A549 treated with Hydrocortisone at 1 μM for 4 hours (cell line): ENCODE measurements around the gene CISD3. TPM values are rescaled to one million over a fixed set of nuclear protein-coding genes. Genes with fewer than 3 reads are reported as not detected.

Experiments
- total RNA-seq: library from RNA; stranded (reverse); fragments of 200-300 nt; extraction: Qiagen RNA extraction; gene quantifications from 5 replicates; pipeline ENCODE4 v1.2.3, GENCODE V29; 2022

The CISD3 gene, protein sequence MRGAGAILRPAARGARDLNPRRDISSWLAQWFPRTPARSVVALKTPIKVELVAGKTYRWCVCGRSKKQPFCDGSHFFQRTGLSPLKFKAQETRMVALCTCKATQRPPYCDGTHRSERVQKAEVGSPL
- total RNA-seq, result 45.3 to 98.5 TPM (median 90.3 TPM) in 5 replicates

DNA sequence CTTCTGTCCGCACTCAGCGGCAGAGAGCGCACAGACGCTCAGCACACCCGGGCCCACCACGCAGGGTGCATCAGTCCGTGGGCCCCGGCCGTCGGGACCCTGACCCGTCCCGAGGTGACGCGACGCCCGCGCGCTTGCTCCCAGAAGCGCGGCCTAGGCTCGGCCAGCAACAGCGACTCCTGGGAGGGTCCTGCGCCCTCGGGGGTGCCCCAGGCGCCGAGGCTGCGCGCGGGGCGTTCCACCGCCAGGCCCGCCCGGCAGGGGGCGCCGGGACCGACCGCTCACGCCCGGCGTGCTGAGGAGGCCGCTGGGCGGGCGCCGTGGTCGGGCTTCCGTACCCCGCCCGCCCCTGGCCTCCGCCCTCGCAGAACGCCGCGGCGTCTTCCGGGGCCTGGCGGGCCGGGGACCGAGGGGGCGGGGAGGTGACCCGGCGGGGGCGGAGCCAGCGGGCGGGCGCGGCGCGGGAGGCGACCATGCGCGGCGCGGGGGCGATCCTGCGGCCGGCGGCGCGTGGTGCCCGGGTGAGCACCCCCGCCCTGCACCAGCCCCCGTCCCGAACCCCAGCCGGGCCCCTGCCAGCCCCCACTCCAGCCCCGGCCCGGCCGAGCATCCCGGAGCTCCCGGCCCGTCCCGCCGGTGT is at the start of gene CISD3:
CISD3 (plus strand) TSS at position 456 of the 640 bp plus-strand sequence; CDS start at position 474, 18 bp downstream.

DNA sequence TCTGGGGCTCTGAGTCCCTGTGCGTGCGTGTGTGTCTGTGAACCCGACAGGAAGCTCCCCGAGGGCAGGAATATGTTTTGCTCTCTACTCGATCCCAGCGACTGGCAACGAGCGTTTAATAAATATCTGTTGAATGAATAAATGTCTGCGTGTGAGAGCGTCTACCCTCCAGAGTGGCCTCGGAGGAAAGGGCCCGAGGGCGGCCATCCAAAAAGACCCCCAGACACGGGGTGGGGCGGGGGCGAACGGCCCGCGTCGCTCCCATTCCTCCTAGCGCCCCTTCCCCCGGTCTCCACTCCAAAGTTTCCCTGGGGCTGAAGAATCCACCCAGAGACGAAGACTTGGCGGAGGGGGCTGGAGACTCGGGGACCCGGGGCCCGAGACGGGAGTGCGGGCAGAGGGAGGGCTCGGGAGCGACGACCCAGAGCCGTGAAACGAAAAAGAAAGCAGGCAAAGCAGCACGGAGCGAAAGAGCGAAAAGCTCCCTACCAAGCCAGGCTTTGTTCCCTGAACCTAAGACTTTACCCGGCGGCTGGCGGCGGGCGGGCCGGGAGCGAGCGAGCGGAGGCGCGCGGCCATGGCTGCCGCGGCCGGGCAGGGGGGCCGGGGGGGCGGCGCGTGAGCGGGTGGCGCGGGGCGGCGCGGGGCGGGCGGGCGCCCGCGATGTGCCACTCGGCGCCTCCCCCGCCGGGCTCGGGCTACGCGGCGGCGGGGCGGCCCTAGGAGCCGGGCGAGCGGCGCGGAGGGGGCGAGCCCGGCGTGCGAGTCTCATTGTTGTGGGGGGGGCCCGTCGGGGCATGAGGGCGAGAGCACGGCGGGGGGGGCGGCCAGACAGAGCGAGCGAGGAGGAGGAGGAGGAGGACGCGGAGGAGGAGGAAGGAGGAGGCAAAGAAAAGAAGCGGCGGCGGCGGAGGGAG is 25.3 kb upstream of the CISD3 start, which contains the start of gene MLLT6:
MLLT6 (plus strand) TSS at position 668 of the 917 bp plus-strand sequence. CDS start 360 bp downstream, outside the sequence.

DNA sequence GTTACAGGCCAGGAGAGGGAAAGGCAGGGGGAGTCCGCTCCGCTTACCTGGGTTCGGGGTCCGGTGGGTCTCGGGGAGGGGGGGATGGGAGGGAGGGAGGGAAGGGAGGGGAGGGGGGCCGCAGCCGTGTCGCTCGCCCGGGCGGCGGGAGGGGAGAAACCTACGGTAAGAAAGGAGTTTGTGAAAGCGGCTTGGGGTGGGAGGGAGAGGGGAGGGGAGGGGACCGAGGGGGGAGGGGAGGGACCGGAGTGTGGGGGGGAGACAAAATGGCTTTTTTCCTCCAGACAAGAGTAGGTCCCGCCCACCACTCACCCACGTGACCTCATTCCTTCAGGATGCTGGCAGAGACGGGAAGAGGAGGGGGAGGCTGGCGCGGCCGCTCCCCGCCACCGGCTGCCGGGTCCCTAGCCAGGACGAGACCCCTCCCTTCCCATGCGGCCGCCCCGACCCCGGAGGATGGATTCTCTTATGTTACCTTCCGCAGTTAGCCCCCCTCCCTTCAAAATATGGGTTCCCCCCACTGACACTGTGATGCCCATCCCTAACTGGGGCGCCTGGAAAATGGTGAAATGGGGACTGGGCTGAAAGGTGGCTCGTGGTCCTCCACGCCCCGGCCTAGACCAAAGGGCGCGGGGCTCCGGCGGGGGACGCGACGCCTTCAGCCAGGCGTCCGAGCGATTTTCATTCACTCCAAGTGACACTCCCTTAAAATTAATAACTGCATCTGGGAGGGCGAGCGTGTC is 18.2 kb downstream of the CISD3 start, which contains the start of gene PCGF2:
PCGF2 (minus strand) TSS at position 188 of the 743 bp plus-strand sequence. CDS start 7,934 bp downstream, outside the sequence.

DNA sequence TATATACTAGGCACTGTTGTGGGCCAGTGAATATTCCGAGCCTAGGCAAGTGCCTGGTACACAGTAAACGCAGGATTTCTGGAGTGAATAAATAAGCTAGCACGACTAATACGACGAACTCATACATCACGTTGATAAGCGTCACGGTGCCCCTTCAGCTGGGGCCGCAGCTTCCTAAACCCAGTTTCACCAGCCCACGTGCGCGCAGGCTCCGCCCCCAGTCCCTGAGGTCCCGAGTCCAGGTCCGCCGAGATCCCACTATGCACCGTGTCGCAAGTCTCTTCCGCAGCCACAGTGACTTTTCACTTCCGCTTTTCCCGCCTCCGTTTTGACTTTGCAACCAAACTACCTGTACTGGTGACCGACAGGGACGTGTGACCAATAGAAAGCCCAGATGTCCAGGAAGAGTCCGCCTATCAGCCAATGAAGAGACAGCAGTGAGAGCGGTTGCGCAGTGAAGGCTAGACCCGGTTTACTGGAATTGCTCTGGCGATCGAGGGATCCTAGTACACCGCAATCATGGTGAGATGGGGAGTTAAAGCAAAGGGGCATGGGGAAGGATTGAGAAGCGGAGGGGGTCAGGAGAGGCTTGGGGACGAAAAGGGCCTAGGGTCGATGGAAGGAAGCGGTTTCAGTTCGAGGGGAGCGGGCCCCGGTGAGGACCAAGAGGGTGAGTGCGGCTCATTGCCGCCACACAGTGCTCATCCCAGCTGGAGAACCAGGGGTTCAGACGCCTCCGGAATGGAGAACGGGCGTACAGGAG is 22.3 kb downstream of the CISD3 start, which contains the start of gene PSMB3:
PSMB3 (plus strand) TSS at position 434 of the 763 bp plus-strand sequence; CDS start at position 520, 86 bp downstream.

Other genes with a start within 250 kb of the CISD3 start
- 2.0 to 3.2 TPM (median 2.7 TPM) in 5 replicates for gene SRCIN1, start 124.4 kb upstream of the CISD3 start, total RNA-seq
- gene EPOP, start 55.4 kb upstream of the CISD3 start, total RNA-seq, result 10.9 to 12.9 TPM (median 12.0 TPM) in 5 replicates
- 21.9 to 31.4 TPM (median 28.0 TPM) in 5 replicates for gene MLLT6, start 25.1 kb upstream of the CISD3 start, total RNA-seq
- 36.0 to 61.2 TPM (median 54.0 TPM) in 5 replicates for gene PCGF2, start 18.0 kb downstream of the CISD3 start, total RNA-seq
- 333 to 456 TPM (median 432 TPM) in 5 replicates for gene PSMB3, start 22.4 kb downstream of the CISD3 start, total RNA-seq
- gene PIP4K2B, start 69.2 kb downstream of the CISD3 start, total RNA-seq, result 35.3 to 47.1 TPM (median 39.4 TPM) in 5 replicates
- 19.6 to 25.9 TPM (median 20.5 TPM) in 5 replicates for gene CWC25, start 95.0 kb downstream of the CISD3 start, total RNA-seq
- 2,337 to 2,980 TPM (median 2,639 TPM) in 5 replicates for gene RPL23, start 123.4 kb downstream of the CISD3 start, total RNA-seq
- gene LASP1, start 139.7 kb downstream of the CISD3 start, total RNA-seq, result 246 to 296 TPM (median 250 TPM) in 5 replicates
- gene FBXO47, start 237.1 kb downstream of the CISD3 start, total RNA-seq, result not detected in 5 replicates